NCI-H1105 treated with DMSO at 0.1 percent for 48 hours (cell line): Measurements from ENCODE around the gene DOC2B.
"Not testable (repeated sequence)": the region's sequence is repeated elsewhere in the genome, so short reads cannot be mapped to it uniquely, and the experiment has no call there.

Source experiments
- DNase-seq: peaks from one replicate; lab custom pipeline; 2025; lab: John Stamatoyannopoulos, UW

DOC2B gene

DNA sequence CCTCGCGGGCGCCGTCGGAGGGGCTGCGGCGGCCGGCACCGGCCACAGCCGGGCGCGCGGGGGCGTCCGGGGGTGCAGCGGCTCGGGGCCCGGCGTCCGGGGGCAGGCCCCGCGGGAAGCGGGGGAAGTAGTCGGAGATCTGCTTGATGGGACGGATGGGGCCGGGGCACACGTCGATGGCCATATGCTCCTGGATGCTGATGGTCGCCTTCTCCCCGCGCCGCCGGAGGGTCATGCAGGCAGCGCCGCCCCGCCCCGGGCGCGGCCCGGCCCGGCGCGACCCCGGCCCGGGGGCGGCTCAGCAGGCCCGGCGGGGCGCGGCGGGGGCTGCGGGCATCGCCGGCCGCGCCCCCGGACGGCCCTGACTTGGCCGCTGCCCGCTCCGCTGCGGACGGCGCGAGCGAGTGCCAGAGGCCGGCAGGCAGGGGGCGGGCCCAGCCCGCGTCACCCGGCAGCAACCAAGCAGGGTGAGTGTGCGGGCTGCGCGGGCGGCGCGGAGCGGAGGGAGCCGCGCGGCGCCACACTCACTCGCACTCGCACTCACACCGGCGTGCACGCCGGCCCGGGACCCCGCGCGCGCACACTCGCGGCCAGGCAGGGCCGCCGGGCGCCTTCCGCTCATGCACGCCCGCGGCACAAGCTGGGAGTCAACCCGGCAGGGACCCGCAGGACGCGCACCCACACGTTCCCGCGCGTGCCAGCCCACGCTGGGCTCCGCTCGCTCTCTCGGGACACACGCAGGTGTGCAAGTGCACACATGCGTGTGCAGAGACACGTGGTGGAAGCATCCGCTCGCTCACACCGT is at the start of gene DOC2B:
TSS of gene DOC2B (minus strand) at position 406 of the 805 bp plus-strand sequence. CDS start at position 235, 171 bp downstream.
- no peak for DNase-seq

DNA sequence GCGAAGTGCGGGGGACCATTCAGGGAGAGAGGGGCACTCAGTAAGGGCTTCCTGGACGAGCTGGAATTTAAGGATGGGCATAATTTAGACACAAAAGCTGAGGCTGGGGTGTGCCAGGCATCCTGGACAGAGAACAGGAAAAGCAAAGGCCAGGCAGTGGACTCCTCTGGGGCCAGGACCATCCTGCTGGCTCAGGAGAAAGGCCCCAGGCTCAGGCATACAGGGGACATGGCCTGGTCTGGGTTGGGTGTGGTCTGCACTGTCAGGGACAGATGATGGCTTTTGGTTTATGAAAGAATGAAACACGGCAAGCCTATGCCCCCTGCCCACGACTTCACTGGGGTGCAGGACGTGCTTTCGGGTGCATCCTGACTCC is 48.9 kb upstream of the DOC2B start:
- DNase-seq = no peak

DNA sequence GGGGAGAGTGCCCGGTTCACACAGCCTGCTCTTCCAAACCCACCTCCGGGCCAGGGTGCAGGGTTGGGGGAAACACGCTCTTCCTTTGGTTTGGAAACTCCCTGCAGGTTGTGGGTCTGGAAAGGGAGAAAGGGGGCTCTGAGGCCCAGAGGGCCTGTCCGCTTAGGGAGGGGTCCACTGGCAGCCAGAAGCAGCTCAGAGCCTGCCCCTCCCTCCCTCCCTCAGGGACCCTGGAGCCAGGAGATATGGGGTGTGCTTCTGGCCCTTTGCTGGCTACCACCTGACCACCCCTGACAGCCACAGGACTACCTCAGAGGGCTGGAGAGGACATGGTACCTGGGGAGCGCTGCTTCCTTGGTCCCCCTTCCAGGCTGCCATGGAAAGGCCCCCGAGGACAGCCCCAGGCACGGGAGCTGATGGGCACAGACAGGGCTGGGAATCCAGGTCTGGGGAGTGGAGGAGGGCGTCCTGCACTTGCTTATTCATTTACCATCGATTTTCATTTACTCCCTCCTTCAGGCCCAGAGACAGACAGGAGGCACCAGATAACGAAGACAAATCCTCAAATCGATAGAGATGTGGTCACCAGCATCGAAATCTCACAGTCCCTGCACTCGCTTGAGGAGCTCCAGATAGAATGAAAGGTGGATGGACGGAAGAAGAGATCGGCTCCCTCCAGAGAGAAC is 48.4 kb upstream of the DOC2B start:
- DNase-seq = no peak

DNA sequence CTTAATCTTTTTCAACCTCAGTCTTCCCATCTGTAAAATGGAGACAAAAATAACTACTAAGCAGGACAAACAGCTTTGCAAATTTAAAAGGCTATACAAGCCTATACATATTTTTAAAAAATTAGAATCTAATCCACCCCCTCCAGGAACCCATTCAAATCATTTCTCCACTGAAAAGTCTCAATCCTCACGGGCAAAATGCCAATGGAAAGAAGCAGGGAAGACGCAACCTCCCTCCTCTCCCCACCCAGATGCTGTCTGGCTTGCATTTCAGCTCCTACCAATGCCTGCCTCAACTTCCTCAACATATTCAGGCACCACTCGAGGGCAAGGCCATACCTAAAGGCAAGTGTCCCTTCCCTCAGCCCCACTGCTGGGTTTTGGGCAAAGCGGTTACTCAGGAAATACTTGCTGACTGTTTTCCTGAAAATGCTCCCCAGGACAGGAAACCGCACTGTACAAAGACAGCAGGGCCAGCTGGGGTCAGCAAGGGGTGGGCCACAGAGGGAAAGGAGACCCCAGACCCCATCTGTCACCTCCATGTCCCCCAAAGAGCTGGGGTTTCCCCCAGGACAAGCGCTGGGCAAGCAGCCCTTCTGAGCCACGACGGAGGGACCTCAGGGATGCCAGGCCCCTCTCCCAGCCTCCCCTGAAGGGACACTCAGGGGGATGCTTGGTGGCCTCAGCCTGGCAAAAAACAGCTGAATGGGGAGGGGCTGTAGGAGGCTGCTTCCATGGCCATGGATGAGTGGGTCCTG is 47.7 kb upstream of the DOC2B start:
- no peak for DNase-seq

DNA sequence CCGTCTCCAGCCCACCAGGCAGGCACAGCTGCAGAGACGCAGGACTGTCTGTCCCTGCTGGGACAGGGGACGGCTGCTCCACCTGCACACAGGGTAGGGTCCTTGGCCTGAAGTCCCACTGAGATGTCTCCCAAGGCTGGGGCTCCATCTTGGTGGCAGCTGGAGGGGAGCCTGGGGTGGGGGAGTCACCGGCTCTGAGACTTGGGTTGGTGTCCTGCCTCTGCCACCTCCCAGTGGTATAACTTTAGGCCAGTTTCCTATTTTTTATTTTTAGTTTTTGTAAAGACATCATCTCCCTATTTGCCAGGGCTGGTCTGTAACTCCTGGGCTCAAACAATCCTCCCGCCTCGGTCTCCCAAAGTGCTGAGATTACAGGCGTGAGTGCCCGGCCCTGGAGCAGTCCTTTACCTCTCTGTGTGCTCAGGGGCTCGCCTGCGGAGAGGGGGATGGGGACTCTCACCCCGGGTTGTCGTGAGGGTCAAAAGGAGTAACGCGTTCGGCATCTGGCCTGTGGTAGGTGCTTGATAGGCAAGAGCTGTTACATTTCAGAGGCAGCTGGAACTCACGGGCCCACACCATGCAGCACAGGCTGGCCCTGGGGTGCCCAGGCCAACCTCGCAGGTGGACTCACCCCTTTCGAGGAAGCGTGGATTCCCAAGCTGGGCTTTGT is 46.6 kb upstream of the DOC2B start:
- no peak for DNase-seq

DNA sequence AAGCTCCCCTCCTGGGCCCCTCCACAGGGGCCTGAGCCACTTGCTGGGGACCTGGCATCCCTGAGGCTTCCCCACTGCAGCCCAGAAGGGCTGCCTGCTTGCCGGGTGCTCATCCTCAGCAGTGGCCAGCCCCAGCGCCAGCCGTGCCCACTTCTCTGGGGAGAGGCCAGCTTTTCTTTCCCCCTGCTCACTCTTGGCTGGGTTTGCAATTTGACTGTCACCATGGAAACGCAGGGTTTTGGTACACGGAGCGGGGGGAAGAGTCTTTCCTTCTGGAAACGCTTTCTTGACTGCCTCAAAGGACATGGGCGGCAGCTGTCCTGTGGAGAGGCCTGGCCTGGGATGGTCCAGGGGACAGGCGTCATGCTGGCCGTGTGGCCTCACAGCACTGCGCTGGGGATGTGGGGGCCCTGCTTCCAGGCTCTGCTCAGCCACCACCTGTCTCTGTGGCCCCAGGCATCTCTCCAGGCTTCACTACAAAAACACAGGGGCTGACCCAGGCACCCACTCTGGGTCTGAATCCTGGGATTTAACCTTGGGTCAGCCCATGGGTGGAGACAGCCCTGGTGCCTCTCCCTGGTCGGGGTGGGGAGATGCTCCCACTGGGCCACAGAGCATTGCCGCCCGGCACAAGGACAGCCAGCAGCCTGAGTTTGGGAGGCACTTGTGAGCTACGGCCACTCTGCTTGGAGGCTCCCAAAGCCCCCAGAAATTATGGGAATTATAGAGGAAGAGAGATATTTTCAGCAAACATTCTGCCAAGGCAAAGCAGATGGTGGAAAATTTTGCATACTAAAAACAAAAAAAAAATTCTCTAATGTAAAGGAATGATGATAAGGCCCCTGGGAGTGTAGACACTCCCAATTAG is 45.9 kb upstream of the DOC2B start:
- no peak for DNase-seq

DNA sequence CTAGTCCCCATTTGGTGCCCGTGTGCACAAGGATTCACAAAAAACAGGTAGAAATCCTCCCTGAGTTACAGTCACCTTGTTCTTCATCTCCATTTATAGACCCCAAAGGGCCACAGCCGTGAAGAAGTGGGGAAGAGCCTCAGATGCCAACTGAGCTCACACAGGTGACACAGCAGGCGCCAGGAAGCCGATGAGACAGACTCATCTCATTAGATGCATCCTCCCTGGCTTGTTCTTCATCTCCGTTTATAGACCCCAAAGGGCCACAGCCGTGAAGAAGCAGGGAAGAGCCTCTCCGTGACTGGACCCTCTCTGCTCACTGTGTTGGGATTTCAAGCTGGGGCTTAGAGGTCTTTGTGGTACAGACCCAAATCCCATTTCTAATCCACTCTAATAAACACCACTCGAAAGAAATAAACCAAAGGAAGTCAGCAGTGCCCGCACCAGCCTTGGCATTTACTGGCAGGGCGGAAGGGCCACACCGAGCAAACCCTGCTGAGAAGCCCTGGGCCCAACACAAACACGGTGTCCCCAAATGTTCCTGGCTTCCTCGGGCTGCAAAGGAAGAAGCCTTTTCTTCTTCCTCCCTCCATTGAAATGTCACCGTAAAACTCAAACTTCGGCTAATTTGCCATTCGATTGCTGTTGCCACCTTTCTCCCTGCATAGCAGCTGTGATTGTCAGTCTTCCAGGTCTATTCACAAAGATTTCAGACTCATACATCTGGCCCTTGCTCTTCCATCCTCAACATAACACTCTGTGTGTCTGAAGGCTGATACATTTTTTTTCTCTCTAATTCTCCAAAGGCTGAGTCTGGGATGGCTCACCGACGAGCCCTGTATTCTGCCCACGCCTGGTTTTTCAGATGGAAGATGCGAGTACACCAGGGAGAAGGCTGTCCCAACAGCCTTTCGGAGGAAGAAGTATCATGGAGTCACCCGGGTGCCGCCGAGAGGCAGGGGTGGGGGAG is 44.9 kb upstream of the DOC2B start:
- no peak for DNase-seq

DNA sequence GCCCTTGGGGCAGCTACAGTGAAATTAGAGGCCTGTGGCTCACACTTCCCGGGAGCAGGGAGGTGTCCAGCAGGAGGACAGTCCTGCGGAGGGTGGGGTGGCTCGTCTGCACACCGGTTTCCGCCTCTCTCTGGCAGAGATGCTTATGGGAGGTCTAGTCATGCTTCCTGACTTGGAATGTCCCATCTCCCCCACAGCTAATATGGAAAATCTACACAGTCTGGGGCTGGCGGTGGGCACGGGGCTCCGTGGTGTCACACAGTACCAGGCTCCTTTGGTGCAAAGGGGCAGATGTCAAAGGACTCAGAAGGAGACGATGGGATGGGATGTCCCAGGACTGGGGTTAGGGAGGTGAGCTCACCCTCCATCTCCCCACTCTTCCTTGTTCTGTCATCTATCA is 44.1 kb upstream of the DOC2B start:
- DNase-seq = no peak

DNA sequence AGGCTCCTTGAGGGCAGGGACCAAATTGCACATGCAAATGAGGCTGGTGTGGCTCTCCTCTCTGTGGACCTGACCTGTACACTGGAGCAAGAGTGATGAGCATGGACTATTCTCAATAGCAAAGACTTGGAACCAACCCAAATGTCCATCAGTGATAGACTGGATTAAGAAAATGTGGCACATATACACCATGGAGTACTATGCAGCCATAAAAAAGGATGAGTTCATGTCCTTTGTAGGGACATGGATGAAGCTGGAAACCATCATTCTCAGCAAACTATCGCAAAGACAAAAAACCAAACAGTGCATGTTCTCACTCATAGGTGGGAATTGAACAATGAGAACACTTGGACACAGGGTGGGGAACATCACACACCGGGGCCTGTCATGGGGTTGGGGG is 43.1 kb upstream of the DOC2B start:
- DNase-seq = not testable (repeated sequence)

DNA sequence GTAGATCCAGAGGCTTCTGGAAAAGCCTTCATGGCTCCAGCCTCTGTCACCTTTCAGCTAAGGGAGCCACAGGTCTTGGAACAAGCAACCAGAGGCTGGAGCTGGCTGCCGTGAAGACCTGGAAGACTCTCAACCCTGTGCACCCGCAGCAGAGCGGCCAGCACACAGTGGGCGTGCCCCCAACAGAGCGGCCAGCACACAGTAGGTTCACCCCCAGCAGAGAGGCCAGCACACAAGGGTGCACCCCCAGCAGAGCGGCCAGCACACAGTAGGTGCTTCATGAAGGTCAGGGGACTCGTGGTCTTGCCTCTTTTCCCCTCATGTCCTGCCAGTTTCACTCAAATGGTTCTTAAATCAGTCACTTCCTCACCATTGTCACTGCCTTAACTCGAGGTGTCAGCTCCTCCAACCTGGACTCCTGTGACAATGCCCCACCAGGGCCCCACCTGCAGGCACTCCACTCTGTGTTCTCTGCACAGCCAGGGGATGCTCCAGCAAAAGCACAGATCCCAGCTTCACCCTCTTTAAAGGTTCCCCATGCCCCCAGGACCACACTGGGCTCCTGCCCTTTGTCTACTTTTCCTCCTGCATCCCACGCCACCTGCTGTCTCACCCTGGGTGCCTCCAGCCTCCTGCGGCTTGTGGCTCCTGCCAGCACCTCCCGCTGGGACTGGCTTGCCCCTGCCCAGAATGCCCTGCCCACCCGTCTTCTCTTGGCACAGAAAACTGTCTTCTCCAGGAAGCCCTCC is 42.4 kb upstream of the DOC2B start:
- no peak for DNase-seq

DNA sequence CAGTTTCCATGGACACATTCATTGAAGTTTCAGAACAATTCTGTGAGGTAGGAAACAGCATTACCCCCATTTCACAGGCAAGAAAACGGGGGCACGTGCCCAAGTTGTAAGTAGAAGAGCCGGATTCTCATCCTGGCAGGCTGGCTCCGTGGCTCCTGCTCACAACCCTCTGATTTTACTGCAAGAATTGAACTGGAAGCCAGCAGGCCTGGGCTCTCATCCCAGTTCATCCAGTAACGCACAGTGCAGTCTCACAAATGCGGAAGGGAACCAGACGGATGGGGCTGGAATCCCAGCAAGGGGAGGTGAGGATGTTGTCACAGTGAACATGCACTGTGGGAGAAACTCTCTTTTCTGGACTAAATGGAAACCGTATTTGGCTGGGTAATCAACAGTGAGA is 40.7 kb upstream of the DOC2B start:
- no peak for DNase-seq

DNA sequence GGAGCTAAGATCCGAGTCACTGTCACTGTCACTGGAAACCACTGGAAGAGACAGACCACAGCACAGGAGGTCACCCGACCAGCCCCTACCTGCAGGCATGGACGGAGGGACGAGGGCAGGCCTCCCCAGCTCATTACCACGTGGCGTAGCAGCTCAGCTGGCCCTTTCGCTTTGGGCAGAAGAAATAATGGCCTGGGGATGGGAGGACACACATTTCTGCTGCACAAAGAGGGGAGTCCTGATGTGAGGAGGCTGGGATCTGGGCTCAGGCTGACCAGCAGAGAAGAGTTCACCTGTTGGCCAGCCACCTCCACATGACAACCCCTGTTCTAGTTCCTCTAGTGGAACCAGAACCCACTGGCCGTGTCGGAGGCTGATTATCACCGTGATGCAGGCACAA is 38.2 kb upstream of the DOC2B start:
- DNase-seq = no peak

DNA sequence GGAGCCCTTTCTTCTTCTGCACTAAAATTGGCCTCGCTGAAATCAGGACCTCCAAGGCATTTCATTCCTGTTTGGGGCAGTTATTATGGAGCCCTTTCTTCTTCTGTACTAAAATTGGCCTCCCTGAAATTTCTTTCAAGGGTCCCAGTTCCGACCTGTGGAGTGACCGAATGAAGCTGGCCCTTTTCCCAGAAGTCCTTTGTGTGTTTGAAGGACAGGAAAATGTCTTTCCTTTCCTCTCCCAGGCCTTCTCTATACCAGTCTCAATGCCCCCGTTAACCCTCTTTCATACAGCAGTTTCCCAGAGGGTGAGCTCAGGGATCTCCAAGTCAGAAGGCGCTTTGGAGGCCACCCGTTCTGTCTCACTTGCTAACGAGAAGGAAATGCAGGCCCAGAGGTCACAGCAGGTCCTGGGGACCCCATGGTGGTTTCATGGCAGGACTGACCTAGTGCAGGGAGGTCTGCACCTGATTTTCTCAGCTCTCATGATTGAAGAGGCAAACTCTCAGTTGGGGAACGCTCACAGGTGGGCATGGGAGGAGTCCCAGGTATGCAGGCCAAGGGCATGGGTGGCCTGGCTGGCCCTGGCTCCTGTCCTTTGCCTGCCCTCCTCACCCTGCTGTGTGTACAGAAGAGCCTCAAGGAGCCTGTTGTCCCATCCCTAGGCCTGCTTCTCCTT is 37.1 kb upstream of the DOC2B start:
- DNase-seq = no peak

DNA sequence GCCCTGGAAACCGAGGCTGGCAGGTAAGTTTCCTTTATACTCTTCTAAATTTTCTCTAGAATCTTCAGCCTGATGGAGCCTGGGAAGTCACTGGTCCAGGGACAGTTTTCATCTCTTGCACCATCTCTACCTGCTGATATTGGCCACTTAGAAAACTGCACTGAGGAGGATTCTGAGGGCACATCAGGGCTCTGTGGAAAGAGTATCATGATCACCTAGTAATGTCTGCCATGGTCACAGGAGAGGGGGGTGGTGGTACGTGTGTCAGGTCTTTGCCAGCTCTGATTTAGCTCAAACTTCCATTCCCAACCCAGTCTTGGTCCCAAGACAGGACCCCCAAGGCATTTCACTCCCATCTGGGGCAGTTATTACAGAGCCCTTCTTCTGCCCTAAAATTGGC is 35.2 kb upstream of the DOC2B start:
- DNase-seq = no peak

DNA sequence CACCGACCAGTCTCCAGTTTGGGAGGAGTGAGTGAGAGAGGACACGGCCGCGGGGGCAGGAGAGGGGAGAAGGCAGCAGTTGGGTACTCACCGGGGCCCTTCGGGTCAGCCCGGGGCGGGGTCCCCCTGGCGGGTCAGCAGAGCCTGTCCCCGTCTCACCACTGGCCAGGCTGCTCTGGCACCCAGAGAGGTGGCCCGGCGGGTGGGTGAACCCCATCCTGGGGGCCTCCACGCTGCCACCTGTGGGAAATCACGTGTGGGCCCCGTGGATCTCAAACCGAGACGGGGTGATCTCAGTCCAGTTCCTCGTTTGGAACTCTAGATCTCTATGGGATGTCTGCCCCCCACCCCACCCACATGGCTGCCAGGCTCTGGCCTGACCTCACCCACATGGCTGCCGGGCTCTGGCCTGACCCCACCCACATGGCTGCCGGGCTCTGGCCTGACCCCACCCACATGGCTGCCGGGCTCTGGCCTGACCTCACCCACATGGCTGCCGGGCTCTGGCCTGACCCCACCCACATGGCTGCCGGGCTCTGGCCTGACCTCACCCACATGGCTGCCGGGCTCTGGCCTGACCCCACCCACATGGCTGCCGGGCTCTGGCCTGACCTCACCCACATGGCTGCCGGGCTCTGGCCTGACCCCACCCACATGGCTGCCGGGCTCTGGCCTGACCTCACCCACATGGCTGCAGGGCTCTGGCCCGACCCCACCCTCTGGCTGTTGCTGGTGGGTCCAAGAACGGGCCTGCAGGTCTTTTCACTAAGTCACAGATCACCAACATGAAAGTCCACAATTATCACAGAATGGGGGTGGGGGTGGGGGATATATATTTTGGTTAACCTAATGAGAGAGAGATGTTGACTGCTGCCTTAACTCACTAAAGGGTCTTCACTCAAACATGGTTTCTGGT is 34.4 kb upstream of the DOC2B start:
- DNase-seq = not testable (repeated sequence)

DNA sequence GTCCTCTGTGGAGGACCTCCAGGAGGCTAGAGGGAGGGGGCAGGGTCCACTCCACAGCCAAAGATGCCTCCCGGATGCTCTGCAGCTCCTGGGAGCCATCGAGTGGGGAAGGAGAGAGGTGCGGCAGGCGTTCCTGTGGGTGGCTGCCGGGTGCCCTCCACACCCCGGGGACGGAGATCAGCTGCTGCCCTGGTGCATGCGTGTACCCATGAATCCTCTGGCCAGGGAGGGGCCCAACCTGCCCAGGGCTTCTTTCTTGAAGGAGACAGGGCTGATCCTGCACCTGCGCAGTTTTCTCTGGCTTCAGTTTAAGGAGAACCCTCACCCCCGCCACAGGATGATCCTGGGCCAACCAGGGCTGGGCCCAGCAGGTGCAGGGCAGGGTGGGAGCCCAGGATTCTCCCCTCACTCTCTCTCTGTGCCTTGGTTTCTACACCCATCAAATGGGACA is 33.5 kb upstream of the DOC2B start:
- DNase-seq = no peak

DNA sequence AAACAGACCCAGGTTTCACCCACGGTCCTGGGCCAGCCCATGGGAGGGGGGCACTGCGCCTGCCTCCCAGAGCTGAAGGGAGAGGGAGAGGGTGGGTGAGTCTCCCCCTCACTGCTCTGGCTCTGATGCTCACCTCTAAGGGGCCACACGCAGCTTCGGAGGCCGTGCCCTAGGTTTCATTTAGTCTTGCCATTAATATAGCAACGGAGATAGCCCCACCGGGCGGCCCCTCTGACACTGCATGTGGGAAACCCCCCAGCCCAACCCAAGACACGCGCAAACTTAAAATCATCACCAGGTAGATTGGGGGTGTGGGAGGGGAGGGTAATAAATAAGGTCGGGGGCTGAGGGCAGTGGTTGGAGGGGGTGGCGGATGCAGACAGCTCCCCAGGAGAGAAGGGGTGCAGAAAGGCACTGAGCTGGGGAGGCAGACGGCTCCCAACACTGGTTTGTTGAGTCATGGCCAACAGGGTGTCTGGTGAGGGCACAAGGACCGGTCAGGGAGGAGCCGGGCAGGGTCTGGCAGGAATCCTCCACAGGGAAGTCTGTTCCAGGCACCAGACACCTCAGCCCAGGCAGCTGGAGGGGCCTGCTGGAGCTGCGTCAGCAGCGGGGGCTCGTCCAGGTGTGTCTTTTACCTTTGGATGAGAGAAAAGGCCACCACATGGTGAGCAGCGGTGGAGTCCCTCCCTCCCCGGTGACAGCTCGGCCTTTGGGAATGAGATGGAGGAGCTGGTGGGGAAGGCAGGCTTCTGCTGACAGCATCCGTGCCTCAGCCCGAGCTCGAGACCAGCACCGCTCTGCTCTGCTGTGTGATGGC is 32.0 kb upstream of the DOC2B start:
- no peak for DNase-seq
